BLaER1 (cell line): ENCODE data around the gene SORCS2.

ENCODE experiments used
- H3K27ac ChIP-seq: shearing (Covaris generic); formaldehyde crosslinking; 2 replicates; pipeline ENCODE4 v1.8.1; 2022
- H3K27me3 ChIP-seq: shearing (Covaris generic); formaldehyde crosslinking; 2 replicates; pipeline ENCODE4 v1.8.1; 2022
- H3K36me3 ChIP-seq: shearing (Covaris generic); formaldehyde crosslinking; 2 replicates; pipeline ENCODE4 v1.8.1; 2022
- H3K4me1 ChIP-seq: shearing (Covaris generic); formaldehyde crosslinking; 2 replicates; pipeline ENCODE4 v1.8.1; 2022
- H3K4me2 ChIP-seq: shearing (Covaris generic); formaldehyde crosslinking; 2 replicates; pipeline ENCODE4 v1.8.1; 2022
- H3K4me3 ChIP-seq: shearing (Covaris generic); formaldehyde crosslinking; 2 replicates; pipeline ENCODE4 v1.8.1; 2022
- H3K9ac ChIP-seq: shearing (Covaris generic); formaldehyde crosslinking; 2 replicates; pipeline ENCODE4 v1.8.1; 2022
- H3K9me3 ChIP-seq: shearing (Covaris generic); formaldehyde crosslinking; 2 replicates; pipeline ENCODE4 v1.8.1; 2022
- H4K20me1 ChIP-seq: shearing (Covaris generic); formaldehyde crosslinking; 2 replicates; pipeline ENCODE4 v1.8.1; 2022
- Cebpa-rat ChIP-seq: shearing (Covaris generic); IDR thresholded peaks from 2 replicates; pipeline ENCODE4 v1.8.1; 2022

SORCS2 gene

GRCh38 chr4:7769396-7770223 is 577.3 kb downstream of the SORCS2 start:
- Histone ChIP-seq H3K4me3 (no peak overlapping the region), H3K27ac (no peak overlapping the region), H3K36me3 (peaks cover 31% of the 10 kb centered on the region), H3K9ac (no peak overlapping the region), H3K4me2 (0 out of 2 replicates have a peak overlapping the region, but pooled peaks have one; percentile 5), H3K4me1 (peaks cover 41% of the 10 kb centered on the region), H4K20me1 (no peaks in the 10 kb centered on the region), H3K9me3 (no peaks in the 10 kb centered on the region), H3K27me3 (no peaks in the 10 kb centered on the region)
- no peak for TF ChIP-seq Cebpa-rat

- TF ChIP-seq Cebpa-rat: no peak
- H3K9ac ChIP-seq: no peak overlapping the region
Observed at GRCh38 chr4:7770224-7771050, 578.1 kb downstream of the SORCS2 start.

GRCh38 chr4:7771056-7771455 is 578.7 kb downstream of the SORCS2 start:
- no peak for TF ChIP-seq Cebpa-rat
- H3K27me3 ChIP-seq: no peaks in the 10 kb centered on the region
- peaks cover 41% of the 10 kb centered on the region for H3K4me1 ChIP-seq
- no peak overlapping the region for H3K27ac ChIP-seq
- peaks cover 32% of the 10 kb centered on the region for H3K36me3 ChIP-seq
- H3K4me3 ChIP-seq: no peak overlapping the region
- no peak overlapping the region for H3K4me2 ChIP-seq
- no peak overlapping the region for H3K9ac ChIP-seq
- no peaks in the 10 kb centered on the region for H4K20me1 ChIP-seq
- H3K9me3 ChIP-seq: no peaks in the 10 kb centered on the region

More at GRCh38 chr4:7770224-7771050, 578.1 kb downstream of the SORCS2 start:
- no peaks in the 10 kb centered on the region for H3K27me3 ChIP-seq
- H3K9me3 ChIP-seq: no peaks in the 10 kb centered on the region
- peaks cover 41% of the 10 kb centered on the region for H3K4me1 ChIP-seq
- no peak overlapping the region for H3K4me2 ChIP-seq
- H4K20me1 ChIP-seq: no peaks in the 10 kb centered on the region
- H3K4me3 ChIP-seq: no peak overlapping the region
- H3K36me3 ChIP-seq: peaks cover 32% of the 10 kb centered on the region
- no peak overlapping the region for H3K27ac ChIP-seq

GRCh38 chr4:7771541-7772507 is 579.5 kb downstream of the SORCS2 start:
- Histone ChIP-seq H3K9ac (no peak overlapping the region), H3K9me3 (no peaks in the 10 kb centered on the region), H3K4me1 (peaks cover 41% of the 10 kb centered on the region), H3K4me3 (no peak overlapping the region), H3K36me3 (peaks cover 32% of the 10 kb centered on the region), H4K20me1 (no peaks in the 10 kb centered on the region), H3K27me3 (no peaks in the 10 kb centered on the region), H3K27ac (no peak overlapping the region), H3K4me2 (no peak overlapping the region)
- no peak for TF ChIP-seq Cebpa-rat

- H3K27ac ChIP-seq: no peak overlapping the region
Observed at GRCh38 chr4:7772711-7773385, 580.5 kb downstream of the SORCS2 start.

GRCh38 chr4:7773401-7774180 is 581.3 kb downstream of the SORCS2 start:
- no peaks in the 10 kb centered on the region for H4K20me1 ChIP-seq
- no peak overlapping the region for H3K9ac ChIP-seq
- no peak overlapping the region for H3K4me2 ChIP-seq
- peaks cover 27% of the 10 kb centered on the region for H3K4me1 ChIP-seq
- H3K36me3 ChIP-seq: peaks cover 48% of the 10 kb centered on the region
- TF ChIP-seq Cebpa-rat: no peak
- H3K4me3 ChIP-seq: no peak overlapping the region
- H3K27me3 ChIP-seq: no peaks in the 10 kb centered on the region
- no peaks in the 10 kb centered on the region for H3K9me3 ChIP-seq
- H3K27ac ChIP-seq: no peak overlapping the region

More at GRCh38 chr4:7772711-7773385, 580.5 kb downstream of the SORCS2 start:
- Histone ChIP-seq H3K4me1 (peaks cover 35% of the 10 kb centered on the region), H3K9ac (no peak overlapping the region), H3K36me3 (peaks cover 40% of the 10 kb centered on the region), H3K9me3 (no peaks in the 10 kb centered on the region), H3K27me3 (no peaks in the 10 kb centered on the region), H4K20me1 (no peaks in the 10 kb centered on the region), H3K4me2 (no peak overlapping the region), H3K4me3 (no peak overlapping the region)
- no peak for TF ChIP-seq Cebpa-rat

- peaks cover 17% of the 10 kb centered on the region for H3K4me1 ChIP-seq
- TF ChIP-seq Cebpa-rat: no peak
- H3K4me2 ChIP-seq: no peak overlapping the region
- H3K4me3 ChIP-seq: no peak overlapping the region
- no peaks in the 10 kb centered on the region for H3K27me3 ChIP-seq
- H3K9ac ChIP-seq: no peak overlapping the region
- H3K27ac ChIP-seq: no peak overlapping the region
- H3K9me3 ChIP-seq: no peaks in the 10 kb centered on the region
- peaks cover 48% of the 10 kb centered on the region for H3K36me3 ChIP-seq
- H4K20me1 ChIP-seq: no peaks in the 10 kb centered on the region
Observed at GRCh38 chr4:7774301-7775294, 582.3 kb downstream of the SORCS2 start.
